Measurements from ENCODE around the gene LCN2. TPM values are rescaled to one million over a fixed set of nuclear protein-coding genes. Genes with fewer than 3 reads are reported as not detected.

Gene LCN2
- not detected for total RNA-seq

GRCh38 chr9:128149001-128149701 lies at the start of gene LCN2:
LCN2 (plus strand) TSS chr9:128149453; CDS start chr9:128149526, 73 bp downstream.
- DNase-seq (no peak), ATAC-seq (no peak)
- H3K4me3 Mint-ChIP-seq, result no peak within 1 kb of the TSS
- H3K4me1 Mint-ChIP-seq (ENCODE audit: low read depth), result peaks cover 3% of the 10 kb centered on the region
- H3K27me3 Mint-ChIP-seq (ENCODE audit: low read depth), result no peaks in the 10 kb centered on the region
- H3K36me3 Mint-ChIP-seq (ENCODE audit: insufficient read depth), result no peaks in the 10 kb centered on the region
- no peaks in the 10 kb centered on the region for H3K9me3 Mint-ChIP-seq

- peaks cover 59% of the 10 kb centered on the region for H3K4me1 Mint-ChIP-seq (ENCODE audit: low read depth)
- DNase-seq, result no peak
- peaks cover 18% of the 10 kb centered on the region for H3K36me3 Mint-ChIP-seq (ENCODE audit: insufficient read depth)
- no peaks in the 10 kb centered on the region for H3K27me3 Mint-ChIP-seq (ENCODE audit: low read depth)
- H3K4me3 Mint-ChIP-seq, result no peak overlapping the region
- ATAC-seq, result no peak
- no peaks in the 10 kb centered on the region for H3K9me3 Mint-ChIP-seq
Observed at GRCh38 chr9:128099932-128100491, 49.2 kb upstream of the LCN2 start.

GRCh38 chr9:128100581-128100980 lies 48.7 kb upstream of the LCN2 start:
- ATAC-seq, result no peak
- Mint-ChIP-seq H3K9me3 (no peaks in the 10 kb centered on the region), H3K4me3 (no peak overlapping the region), H3K4me1 (ENCODE audit: low read depth) (peaks cover 53% of the 10 kb centered on the region), H3K36me3 (ENCODE audit: insufficient read depth) (peaks cover 18% of the 10 kb centered on the region), H3K27me3 (ENCODE audit: low read depth) (no peaks in the 10 kb centered on the region)
- DNase-seq, result no peak

- H3K4me1 Mint-ChIP-seq (ENCODE audit: low read depth), result peaks cover 53% of the 10 kb centered on the region
- no peak for DNase-seq
- H3K36me3 Mint-ChIP-seq (ENCODE audit: insufficient read depth), result peaks cover 18% of the 10 kb centered on the region
- no peaks in the 10 kb centered on the region for H3K9me3 Mint-ChIP-seq
- no peaks in the 10 kb centered on the region for H3K27me3 Mint-ChIP-seq (ENCODE audit: low read depth)
- H3K4me3 Mint-ChIP-seq, result no peak overlapping the region
- no peak for ATAC-seq
Observed at GRCh38 chr9:128101231-128101661, 48.0 kb upstream of the LCN2 start.

GRCh38 chr9:128101690-128102089 lies 47.6 kb upstream of the LCN2 start:
- ATAC-seq, result no peak
- DNase-seq, result no peak
- H3K36me3 Mint-ChIP-seq (ENCODE audit: insufficient read depth), result peaks cover 21% of the 10 kb centered on the region
- no peak overlapping the region for H3K4me3 Mint-ChIP-seq
- H3K9me3 Mint-ChIP-seq, result no peaks in the 10 kb centered on the region
- peaks cover 52% of the 10 kb centered on the region for H3K4me1 Mint-ChIP-seq (ENCODE audit: low read depth)
- H3K27me3 Mint-ChIP-seq (ENCODE audit: low read depth), result no peaks in the 10 kb centered on the region

- peaks cover 21% of the 10 kb centered on the region for H3K36me3 Mint-ChIP-seq (ENCODE audit: insufficient read depth)
- H3K27me3 Mint-ChIP-seq (ENCODE audit: low read depth), result no peaks in the 10 kb centered on the region
- ATAC-seq (no peak), DNase-seq (no peak)
- H3K4me3 Mint-ChIP-seq, result no peak overlapping the region
- H3K9me3 Mint-ChIP-seq, result no peaks in the 10 kb centered on the region
- H3K4me1 Mint-ChIP-seq (ENCODE audit: low read depth), result peaks cover 47% of the 10 kb centered on the region
Observed at GRCh38 chr9:128102196-128102595, 47.1 kb upstream of the LCN2 start.

GRCh38 chr9:128102861-128103588 lies 46.2 kb upstream of the LCN2 start:
- DNase-seq (no peak), ATAC-seq (peak in 1 of 2 donors; percentile 2)
- Mint-ChIP-seq H3K4me3 (no peak overlapping the region), H3K36me3 (ENCODE audit: insufficient read depth) (peaks cover 25% of the 10 kb centered on the region), H3K4me1 (ENCODE audit: low read depth) (peaks cover 40% of the 10 kb centered on the region), H3K27me3 (ENCODE audit: low read depth) (no peaks in the 10 kb centered on the region), H3K9me3 (no peaks in the 10 kb centered on the region)

GRCh38 chr9:128103589-128103962 lies 45.7 kb upstream of the LCN2 start:
- H3K9me3 Mint-ChIP-seq, result no peaks in the 10 kb centered on the region
- no peak overlapping the region for H3K4me3 Mint-ChIP-seq
- ATAC-seq (peak; percentile 68 to 71), DNase-seq (peak; percentile 33)
- H3K4me1 Mint-ChIP-seq (ENCODE audit: low read depth), result peaks cover 35% of the 10 kb centered on the region
- peaks cover 27% of the 10 kb centered on the region for H3K36me3 Mint-ChIP-seq (ENCODE audit: insufficient read depth)
- H3K27me3 Mint-ChIP-seq (ENCODE audit: low read depth), result no peaks in the 10 kb centered on the region

- ATAC-seq (no peak), DNase-seq (no peak)
- peaks cover 31% of the 10 kb centered on the region for H3K36me3 Mint-ChIP-seq (ENCODE audit: insufficient read depth)
- H3K9me3 Mint-ChIP-seq, result no peaks in the 10 kb centered on the region
- H3K27me3 Mint-ChIP-seq (ENCODE audit: low read depth), result no peaks in the 10 kb centered on the region
- H3K4me1 Mint-ChIP-seq (ENCODE audit: low read depth), result peaks cover 29% of the 10 kb centered on the region
- no peak overlapping the region for H3K4me3 Mint-ChIP-seq
Observed at GRCh38 chr9:128104171-128104618, 45.1 kb upstream of the LCN2 start.

GRCh38 chr9:128105538-128106175 lies 43.6 kb upstream of the LCN2 start:
- Mint-ChIP-seq H3K4me1 (ENCODE audit: low read depth) (peaks cover 19% of the 10 kb centered on the region), H3K4me3 (no peak overlapping the region), H3K36me3 (ENCODE audit: insufficient read depth) (peaks cover 36% of the 10 kb centered on the region), H3K27me3 (ENCODE audit: low read depth) (no peaks in the 10 kb centered on the region), H3K9me3 (no peaks in the 10 kb centered on the region)
- ATAC-seq, result no peak
- DNase-seq, result no peak

- H3K9me3 Mint-ChIP-seq, result no peaks in the 10 kb centered on the region
- peaks cover 17% of the 10 kb centered on the region for H3K4me1 Mint-ChIP-seq (ENCODE audit: low read depth)
- peak in 1 of 2 donors; percentile 8 for ATAC-seq
- no peak overlapping the region for H3K4me3 Mint-ChIP-seq
- peaks cover 32% of the 10 kb centered on the region for H3K36me3 Mint-ChIP-seq (ENCODE audit: insufficient read depth)
- H3K27me3 Mint-ChIP-seq (ENCODE audit: low read depth), result no peaks in the 10 kb centered on the region
- DNase-seq, result no peak
Observed at GRCh38 chr9:128106181-128106939, 42.9 kb upstream of the LCN2 start.

- Mint-ChIP-seq H3K36me3 (ENCODE audit: insufficient read depth) (peaks cover 30% of the 10 kb centered on the region), H3K4me3 (no peak overlapping the region), H3K27me3 (ENCODE audit: low read depth) (no peaks in the 10 kb centered on the region), H3K4me1 (ENCODE audit: low read depth) (peaks cover 17% of the 10 kb centered on the region), H3K9me3 (no peaks in the 10 kb centered on the region)
- ATAC-seq (no peak), DNase-seq (no peak)
Observed at GRCh38 chr9:128106940-128107467, 42.2 kb upstream of the LCN2 start.

GRCh38 chr9:128107468-128108268 lies 41.6 kb upstream of the LCN2 start:
- Mint-ChIP-seq H3K4me3 (no peak overlapping the region), H3K36me3 (ENCODE audit: insufficient read depth) (peaks cover 25% of the 10 kb centered on the region), H3K27me3 (ENCODE audit: low read depth) (no peaks in the 10 kb centered on the region), H3K9me3 (no peaks in the 10 kb centered on the region), H3K4me1 (ENCODE audit: low read depth) (peaks cover 13% of the 10 kb centered on the region)
- ATAC-seq, result no peak
- no peak for DNase-seq

All from activated T-cell treated with anti-CD3 and anti-CD28 coated beads, Interleukin-2, amount 50 U/mL, for 4 hours (primary cell).